Measurements from ENCODE around the gene CFAP99.

- TF ChIP-seq POLR2AphosphoS5 (IDR thresholded peaks at IDR 0.05; ENCODE audit: low read depth, low read length) (no peak), SIN3A (IDR thresholded peaks at IDR 0.05; ENCODE audit: borderline replicate concordance, insufficient read depth, low read depth, low read length) (no peak), CTCF (IDR thresholded peaks at IDR 0.05) (no peak), REST (IDR thresholded peaks at IDR 0.05; ENCODE audit: insufficient read depth in 1 of 2, low read depth in 2 of 2, low read length in 1 of 2) (no peak), TCF7L2 (IDR thresholded peaks at IDR 0.05; ENCODE audit: low read depth, low read length) (no peak)
Observed at GRCh38 chr4:2442175-2442993, 23.6 kb downstream of the CFAP99 start.

Measured in Panc1 (cell line).